Uterus (tissue), 2 donors: Measurements from ENCODE around the gene C12orf43.
"Not testable (repeated sequence)": the region's sequence is repeated elsewhere in the genome, so short reads cannot be mapped to it uniquely, and the experiment has no call there.

Source experiments
- CTCF ChIP-seq, 4 experiments: fragments of 200-600 bp in 2 of 4; fragments of 450-650 bp in 2 of 4; sonication (generic) in 2 of 4; IDR thresholded peaks; one replicate each; pipeline ENCODE4 v1.5.1; 2016 to 2019; ENCODE audit warnings: antibody characterized with exemption in 4 of 4, mild to moderate bottlenecking in 2 of 4, moderate library complexity in 1 of 4
- POLR2A ChIP-seq, 2 donors: fragments of 450-650 bp; IDR thresholded peaks; one replicate each; pipeline ENCODE4 v1.6.1; 2016; ENCODE audit warnings: antibody characterized with exemption in 2 of 2, mild to moderate bottlenecking in 1 of 2, moderate library complexity in 1 of 2

- not testable (repeated sequence) for TF ChIP-seq CTCF, POLR2A (IDR thresholded peaks at IDR 0.05)
Measured at GRCh38 chr12:121064586-121064985, 48.3 kb upstream of the C12orf43 start.
